Measurements from ENCODE around the gene DAD1.

DNA sequence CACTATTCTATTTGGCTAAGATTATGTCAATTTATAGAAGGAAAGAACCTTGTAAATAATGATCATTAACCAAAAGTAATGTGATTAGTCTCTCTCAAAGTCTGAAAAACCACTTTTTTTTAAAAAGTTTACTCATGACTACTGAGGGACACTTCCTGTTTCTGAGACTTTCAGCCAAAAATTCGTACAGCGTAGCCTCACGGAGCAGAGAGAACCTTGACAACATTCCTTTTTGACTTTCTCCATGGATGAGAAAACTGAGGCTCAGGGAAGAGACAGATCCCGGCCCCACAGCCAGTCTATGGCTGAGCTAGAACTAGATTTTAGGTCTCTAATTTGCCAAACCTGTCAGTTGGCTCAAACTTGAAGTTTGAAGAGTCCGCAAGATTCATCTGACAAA, 68.2 kb downstream of the DAD1 start:
- TF ChIP-seq CTCF (IDR thresholded peaks at IDR 0.05; ENCODE audit: poor library complexity) = no peak
- TF ChIP-seq EZH2 (IDR thresholded peaks at IDR 0.05; ENCODE audit: borderline replicate concordance) = no peak
